ENCODE results near the gene HMHB1.

Gene HMHB1

DNA sequence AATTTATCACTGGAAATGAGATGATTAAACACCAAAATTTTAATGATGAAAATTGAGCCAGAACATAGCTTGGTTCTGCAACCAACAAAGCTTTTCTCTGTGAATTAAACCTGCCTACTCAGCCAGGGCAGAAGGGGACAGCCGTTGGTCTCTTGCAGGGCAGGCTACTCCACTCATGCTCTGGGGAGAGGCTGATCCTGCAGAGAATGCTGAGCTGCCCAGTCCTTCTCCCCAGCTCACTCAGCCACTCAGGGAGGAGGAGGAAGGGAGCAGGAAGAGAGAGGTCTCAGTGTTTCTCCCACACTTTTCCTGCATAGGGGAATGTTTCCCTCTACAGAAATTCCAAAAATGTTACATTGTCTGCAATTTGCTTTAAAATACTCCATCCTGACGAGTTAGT, 40.4 kb upstream of the HMHB1 start:
- H3K4me3 ChIP-seq (ENCODE audit: low read depth, low read length), result no peak overlapping the region
- TF ChIP-seq, protein P1, sequence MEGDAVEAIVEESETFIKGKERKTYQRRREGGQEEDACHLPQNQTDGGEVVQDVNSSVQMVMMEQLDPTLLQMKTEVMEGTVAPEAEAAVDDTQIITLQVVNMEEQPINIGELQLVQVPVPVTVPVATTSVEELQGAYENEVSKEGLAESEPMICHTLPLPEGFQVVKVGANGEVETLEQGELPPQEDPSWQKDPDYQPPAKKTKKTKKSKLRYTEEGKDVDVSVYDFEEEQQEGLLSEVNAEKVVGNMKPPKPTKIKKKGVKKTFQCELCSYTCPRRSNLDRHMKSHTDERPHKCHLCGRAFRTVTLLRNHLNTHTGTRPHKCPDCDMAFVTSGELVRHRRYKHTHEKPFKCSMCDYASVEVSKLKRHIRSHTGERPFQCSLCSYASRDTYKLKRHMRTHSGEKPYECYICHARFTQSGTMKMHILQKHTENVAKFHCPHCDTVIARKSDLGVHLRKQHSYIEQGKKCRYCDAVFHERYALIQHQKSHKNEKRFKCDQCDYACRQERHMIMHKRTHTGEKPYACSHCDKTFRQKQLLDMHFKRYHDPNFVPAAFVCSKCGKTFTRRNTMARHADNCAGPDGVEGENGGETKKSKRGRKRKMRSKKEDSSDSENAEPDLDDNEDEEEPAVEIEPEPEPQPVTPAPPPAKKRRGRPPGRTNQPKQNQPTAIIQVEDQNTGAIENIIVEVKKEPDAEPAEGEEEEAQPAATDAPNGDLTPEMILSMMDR (IDR thresholded peaks at IDR 0.05; ENCODE audit: borderline replicate concordance, insufficient read depth, low read depth, low read length), result no peak

DNA sequence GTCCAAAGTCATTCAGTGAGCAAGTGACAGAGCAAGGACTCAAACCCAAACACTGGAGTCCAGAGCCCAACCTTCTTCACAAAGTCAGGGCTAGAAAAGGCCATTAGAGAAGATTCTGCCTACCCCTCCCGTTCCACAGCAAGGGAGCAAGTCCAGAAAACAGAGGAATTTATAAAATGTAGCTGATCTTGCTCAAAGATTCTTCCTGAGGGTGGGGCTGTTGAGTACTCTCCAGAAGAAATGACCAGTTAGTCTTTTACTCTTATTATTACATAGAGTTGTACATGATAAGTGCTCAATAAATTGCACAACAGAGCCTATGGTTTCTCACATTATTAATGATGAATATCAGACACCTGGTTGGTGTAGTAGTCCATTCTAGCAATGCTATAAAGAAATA, 39.3 kb upstream of the HMHB1 start:
- no peak overlapping the region for H3K4me3 ChIP-seq (ENCODE audit: low read depth, low read length)
- TF ChIP-seq, protein P1 (IDR thresholded peaks at IDR 0.05; ENCODE audit: borderline replicate concordance, insufficient read depth, low read depth, low read length), result no peak

GRCh38 chr5:143775258-143775657, 36.7 kb upstream of the HMHB1 start:
- TF ChIP-seq, protein P1 (IDR thresholded peaks at IDR 0.05; ENCODE audit: borderline replicate concordance, insufficient read depth, low read depth, low read length), result no peak
- H3K4me3 ChIP-seq (ENCODE audit: low read depth, low read length), result no peak overlapping the region

GRCh38 chr5:143776951-143777350, 35.0 kb upstream of the HMHB1 start:
- no peak overlapping the region for H3K4me3 ChIP-seq (ENCODE audit: low read depth, low read length)
- TF ChIP-seq, protein P1 (IDR thresholded peaks at IDR 0.05; ENCODE audit: borderline replicate concordance, insufficient read depth, low read depth, low read length), result no peak

GRCh38 chr5:143779506-143779905, 32.5 kb upstream of the HMHB1 start:
- TF ChIP-seq, protein P1 (IDR thresholded peaks at IDR 0.05; ENCODE audit: borderline replicate concordance, insufficient read depth, low read depth, low read length), result no peak
- H3K4me3 ChIP-seq (ENCODE audit: low read depth, low read length), result no peak overlapping the region

GRCh38 chr5:143781993-143782520, 29.9 kb upstream of the HMHB1 start:
- TF ChIP-seq, protein P1 (IDR thresholded peaks at IDR 0.05; ENCODE audit: borderline replicate concordance, insufficient read depth, low read depth, low read length), result no peak
- H3K4me3 ChIP-seq (ENCODE audit: low read depth, low read length), result no peak overlapping the region

GRCh38 chr5:143782588-143783386, 29.2 kb upstream of the HMHB1 start:
- H3K4me3 ChIP-seq (ENCODE audit: low read depth, low read length), result no peak overlapping the region
- TF ChIP-seq, protein P1 (IDR thresholded peaks at IDR 0.05; ENCODE audit: borderline replicate concordance, insufficient read depth, low read depth, low read length), result no peak
